H1 (cell line): ENCODE measurements around the gene SMIM44. TPM values are rescaled to one million over a fixed set of nuclear protein-coding genes. Genes with fewer than 3 reads are reported as not detected.

Source experiments
- CHD1 ChIP-seq: IDR thresholded peaks from 2 replicates; pipeline ENCODE4 v1.6.1; 2012; ENCODE audit warnings: low read depth, low read length, improper control_type of control experiment
- EZH2 ChIP-seq: fragments of 200-600 bp; sonication (generic); IDR thresholded peaks from 2 replicates; pipeline ENCODE4 v1.7.1; 2012; ENCODE audit warnings: low read depth, mild to moderate bottlenecking, moderate library complexity, low read length, inconsistent platforms; ENCODE audit not compliant: severe bottlenecking
- GTF2F1 ChIP-seq: IDR thresholded peaks from 2 replicates; pipeline ENCODE4 v1.6.1; 2012; ENCODE audit warnings: low read depth, low read length, improper control_type of control experiment, borderline replicate concordance
- HDAC2 ChIP-seq, 2 experiments: fragments of 300-600 bp in 1 of 2; sonication (generic) in 1 of 2; IDR thresholded peaks; 2 replicates each; pipeline ENCODE4 v1.6.1; 2011 to 2012; ENCODE audit warnings: low read depth in 2 of 2, low read length in 2 of 2, mild to moderate bottlenecking in 2 of 2, moderate library complexity in 2 of 2, borderline replicate concordance in 1 of 2, inconsistent platforms in 1 of 2
- polyA plus RNA-seq, 7 experiments: library from polyadenylated mRNA; depleted of rRNA in 3 of 7; stranded (reverse) in 5 of 7; unstranded in 2 of 7; fragments of >200 nt in 5 of 7; fragments of 200-250 nt in 2 of 7; gene quantifications; 1 replicate in 5 of 7; 2 replicates in 1 of 7; 4 replicates in 1 of 7; pipeline versions ENCODE4 v1.2.1 to v1.2.3, GENCODE V29; 2011 to 2013; ENCODE audit warnings: missing spikeins in 2 of 7, mixed read lengths in 2 of 7
- total RNA-seq: library from RNA; stranded (reverse); fragmentation: NEBNext Ultra II Directional; extraction: Animal tissue kit (Norgen Biotek cat#: 25700); gene quantifications from 2 replicates; pipeline ENCODE4 v1.2.1, GENCODE V29; 2021

Gene SMIM44
- total and polyA plus RNA-seq, 2 of the 8 experiments (the other 6 are each of a cell fraction or from before 2014, with no cell fraction given): not detected

DNA sequence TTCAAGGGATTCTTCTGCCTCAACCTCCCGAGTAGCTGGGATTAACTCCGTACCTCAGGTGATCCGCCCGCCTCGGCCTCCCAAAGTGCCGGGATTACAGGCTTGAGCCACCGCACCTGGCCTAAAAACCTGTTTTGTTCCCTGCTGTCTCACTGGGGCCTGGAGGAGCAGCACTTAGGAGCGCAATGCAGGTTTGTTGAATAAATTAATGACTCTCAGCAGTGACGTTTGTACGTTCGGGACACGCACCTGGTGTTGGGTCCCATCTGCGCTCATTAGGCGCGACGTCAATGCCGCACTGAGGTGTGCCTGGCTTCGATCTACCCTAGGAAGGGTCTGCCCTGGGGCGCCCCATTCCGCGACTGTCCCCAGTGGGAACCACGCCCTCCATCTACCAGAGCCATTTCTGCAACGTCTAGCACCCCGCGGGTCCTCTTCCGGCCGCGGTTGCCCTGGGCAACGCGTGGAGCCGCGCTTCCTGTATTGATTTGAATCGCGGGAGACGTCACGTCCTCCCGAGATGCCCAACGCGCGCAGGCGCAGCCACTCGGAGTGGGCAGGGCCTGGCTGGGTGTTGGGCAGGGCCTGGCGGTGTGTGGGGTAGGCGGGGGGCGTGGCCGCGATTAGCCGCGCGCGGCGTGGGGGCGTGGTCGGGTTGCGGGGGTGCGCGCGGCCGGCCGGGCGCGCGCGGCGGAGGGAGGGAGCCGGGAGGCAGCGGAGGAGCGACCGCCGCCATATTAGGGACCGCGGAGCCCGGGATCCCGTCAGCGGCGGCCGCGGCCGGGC lies 22.6 kb upstream of the SMIM44 start, which contains the start of gene FZR1 (continued):
- TF ChIP-seq HDAC2 (IDR thresholded peaks at IDR 0.05; ENCODE audit: borderline replicate concordance in 1 of 2, low read depth in 2 of 2, low read length in 2 of 2) (peak; percentile 93 to 97), EZH2 (no peak), CHD1 (no peak), GTF2F1 (no peak)
